Spleen (tissue), 11 donors: ENCODE measurements around the gene NCAPH2. TPM values are rescaled to one million over a fixed set of nuclear protein-coding genes. Genes with fewer than 3 reads are reported as not detected.
A peak's percentile ranks its signal among the peaks of the same experiment; 100 is the strongest.

Experiments used
- DNase-seq: peaks from one replicate; pipeline ENCODE4 v3.0.0-alpha.2; 2020
- H3K27ac ChIP-seq, 8 donors: fragments of 200-600 bp; sonication (generic) in 7 of 8; 1 replicate in 4 of 8; 2 replicates in 4 of 8; pipeline versions ENCODE4 v1.5.0 to v1.8.0; 2016 to 2021; ENCODE audit warnings: inconsistent platforms in 4 of 8, mild to moderate bottlenecking in 4 of 8, moderate library complexity in 1 of 8
- H3K27me3 ChIP-seq, 7 donors: fragments of 200-600 bp; sonication (generic) in 6 of 7; replicated peaks in 1 of 7; 1 replicate in 4 of 7; 2 replicates in 3 of 7; pipeline versions ENCODE4 v1.5.0 to v1.8.0; 2016 to 2021; ENCODE audit warnings: inconsistent platforms in 3 of 7, mild to moderate bottlenecking in 1 of 7
- H3K36me3 ChIP-seq, 6 donors: fragments of 200-600 bp; sonication (generic) in 5 of 6; 1 replicate in 4 of 6; 2 replicates in 2 of 6; pipeline versions ENCODE4 v1.5.0 to v1.8.0; 2016 to 2021; ENCODE audit warnings: inconsistent platforms in 2 of 6
- H3K4me1 ChIP-seq, 6 donors: fragments of 200-600 bp; sonication (generic) in 5 of 6; 1 replicate in 3 of 6; 2 replicates in 3 of 6; pipeline versions ENCODE4 v1.5.0 to v1.8.0; 2016 to 2021; ENCODE audit warnings: inconsistent platforms in 3 of 6
- H3K4me3 ChIP-seq, 8 donors: fragments of 200-600 bp; sonication (generic) in 7 of 8; 1 replicate in 4 of 8; 2 replicates in 4 of 8; pipeline versions ENCODE4 v1.5.0 to v1.8.0; 2016 to 2021; ENCODE audit warnings: inconsistent platforms in 4 of 8, mild to moderate bottlenecking in 4 of 8, moderate library complexity in 2 of 8
- H3K9me3 ChIP-seq, 8 donors: fragments of 200-600 bp; sonication (generic) in 7 of 8; 1 replicate in 4 of 8; 2 replicates in 4 of 8; pipeline versions ENCODE4 v1.5.0 to v1.8.0; 2016 to 2021; ENCODE audit warnings: inconsistent platforms in 4 of 8
- CTCF ChIP-seq, 11 experiments: fragments of 200-600 bp in 7 of 11; fragments of 450-650 bp in 4 of 11; sonication (generic) in 4 of 11; IDR thresholded peaks in 8 of 11; conservative IDR thresholded peaks in 3 of 11; 1 replicate in 7 of 11; 2 replicates in 4 of 11; pipeline versions ENCODE4 v1.4.0 to v1.8.0; 2016 to 2021; ENCODE audit warnings: antibody characterized with exemption in 11 of 11, inconsistent platforms in 4 of 11, mild to moderate bottlenecking in 1 of 11
- POLR2A ChIP-seq, 3 donors: fragments of 450-650 bp; IDR thresholded peaks; one replicate each; pipeline ENCODE4 v1.5.1; 2017; ENCODE audit warnings: antibody characterized with exemption in 3 of 3, mild to moderate bottlenecking in 1 of 3
- POLR2AphosphoS5 ChIP-seq, 3 donors: sonication (generic); formaldehyde crosslinking; IDR thresholded peaks; one replicate each; pipeline ENCODE4 v1.5.1; 2017; ENCODE audit warnings: antibody characterized with exemption in 3 of 3
- WGBS, 5 donors: extraction: QIAGEN DNeasy Blood & Tissue Kit in 3 of 5; methylation state at CpG; one replicate each; pipeline versions ENCODE4 v1.1.5 to v1.1.7; 2013 to 2018; 5-methylcytosine and 5-hydroxymethylcytosine counted together
- intact Hi-C: fragments of 100-400 bp; cut with DNase I; formaldehyde crosslinking; loops from one replicate; pipeline ENCODE4 v1.15.0; 2023; ENCODE audit warnings: low total_unique reads
- polyA plus RNA-seq, 3 donors: library from polyadenylated mRNA; stranded (reverse); fragments of 200-250 nt; gene quantifications; one replicate each; pipeline ENCODE4 v1.2.1, GENCODE V29; 2013
- total RNA-seq, 7 donors: library from RNA; depleted of rRNA in 3 of 7; stranded (reverse); fragments of >200 nt in 3 of 7; fragmentation: NEBNext Ultra II Directional in 4 of 7; extraction: Animal tissue kit (Norgen Biotek cat#: 25700) in 4 of 7; gene quantifications; one replicate each; pipeline versions ENCODE4 v1.1.0 to v1.2.1, GENCODE V29; 2016 to 2021
- donor health status: healthy with polysubstance abuse.
- donor health status: DM: no; HTN: no; CAD: no; lungs with moderate emphysema.
- donor health status: DM: no; HTN: no; CAD: no.
- donor health status: Bipolar disorder and iron deficiency.
- donor health status: healthy.
- donor health status: DM: no; HTN: no; CAD: no.
- donor health status: DM: yes; HTN: yes; CAD: no.

Gene NCAPH2
- total and polyA plus RNA-seq, 10 donors = 31.4 to 48.0 (median 37.1) TPM

- no peak for DNase-seq
- Histone ChIP-seq H3K9me3 (no peaks in the 10 kb centered on the region), H3K27ac (no peak overlapping the region), H3K4me1 (peaks cover 5 to 24% (median 15%) of the 10 kb centered on the region in 6 donors), H3K4me3 (no peak overlapping the region), H3K27me3 (no peaks in the 10 kb centered on the region), H3K36me3 (peaks cover 4 to 90% (median 86%) of the 10 kb centered on the region in 6 donors)
- intact Hi-C loops = no loop called here
- WGBS, 5 donors = 93 to 95% (median 94%) methylated on average over 7 to 24 of the region's 24 CpGs
- TF ChIP-seq POLR2A (IDR thresholded peaks at IDR 0.05) = no peak
- TF ChIP-seq POLR2AphosphoS5 (IDR thresholded peaks at IDR 0.05) = peak in 2 of 3 donors; percentile 15 to 55
These were observed 43.6 kb upstream of the NCAPH2 start for GRCh38 chr22:50464451-50464850.

GRCh38 chr22:50465066-50465930 lies 42.7 kb upstream of the NCAPH2 start:
- Histone ChIP-seq H3K36me3 (peaks cover 4 to 81% (median 78%) of the 10 kb centered on the region in 6 donors), H3K27me3 (no peaks in the 10 kb centered on the region), H3K4me1 (peaks cover 11 to 33% (median 24%) of the 10 kb centered on the region in 6 donors), H3K9me3 (no peaks in the 10 kb centered on the region), H3K4me3 (no peak overlapping the region), H3K27ac (no peak overlapping the region)
- 92 to 95% (median 93%) methylated on average over 25 to 30 of the region's 30 CpGs for WGBS, 5 donors
- DNase-seq = no peak
- intact Hi-C loops = no loop called here
- TF ChIP-seq POLR2AphosphoS5 (IDR thresholded peaks at IDR 0.05) (peak in 1 of 3 donors; percentile 17), CTCF (IDR thresholded peaks at IDR 0.05 in 8 of 11, conservative IDR thresholded peaks at IDR 0.05 in 3 of 11) (no peak)

- Histone ChIP-seq H3K4me1 (peaks cover 30 to 53% (median 44%) of the 10 kb centered on the region in 6 donors), H3K27me3 (no peaks in the 10 kb centered on the region), H3K27ac (peak overlapping the region in 1 of 8 donors; percentile 17), H3K4me3 (no peak overlapping the region), H3K9me3 (no peaks in the 10 kb centered on the region), H3K36me3 (peaks cover 4 to 61% (median 58%) of the 10 kb centered on the region in 6 donors)
- TF ChIP-seq POLR2A (IDR thresholded peaks at IDR 0.05) = no peak
- TF ChIP-seq POLR2AphosphoS5 (IDR thresholded peaks at IDR 0.05) = peak in 1 of 3 donors; percentile 26
- TF ChIP-seq CTCF (IDR thresholded peaks at IDR 0.05 in 8 of 11, conservative IDR thresholded peaks at IDR 0.05 in 3 of 11) = no peak
- intact Hi-C loops = no loop called here
- DNase-seq = no peak
- 82 to 90% (median 86%) methylated on average over 19 to 24 of the region's 24 CpGs for WGBS, 5 donors
These were observed 40.7 kb upstream of the NCAPH2 start for GRCh38 chr22:50467341-50467740.

GRCh38 chr22:50467773-50468440 lies 40.1 kb upstream of the NCAPH2 start:
- H3K27me3 ChIP-seq = no peaks in the 10 kb centered on the region
- H3K4me1 ChIP-seq = peaks cover 36 to 59% (median 50%) of the 10 kb centered on the region in 6 donors
- TF ChIP-seq POLR2AphosphoS5 (IDR thresholded peaks at IDR 0.05) = peak in 1 of 3 donors; percentile 9
- no peak for TF ChIP-seq CTCF (IDR thresholded peaks at IDR 0.05 in 8 of 11, conservative IDR thresholded peaks at IDR 0.05 in 3 of 11)
- TF ChIP-seq POLR2A (IDR thresholded peaks at IDR 0.05) = no peak
- no peak overlapping the region for H3K4me3 ChIP-seq
- WGBS, 5 donors = 73 to 90% (median 85%) methylated on average over 7 to 22 of the region's 22 CpGs
- no peak for DNase-seq
- peak overlapping the region in 3 of 8 donors; percentile 80 to 90 (median 89) for H3K27ac ChIP-seq
- intact Hi-C loops = no loop called here
- peaks cover 4 to 55% (median 52%) of the 10 kb centered on the region in 6 donors for H3K36me3 ChIP-seq
- H3K9me3 ChIP-seq = no peaks in the 10 kb centered on the region
